PFSK-1 (cell line): Measurements from ENCODE around the gene ZNF556.

Experiments used
- FOXP2 ChIP-seq: optimal IDR thresholded peaks from 2 replicates; pipeline ENCODE3; 2011; ENCODE audit warnings: borderline replicate concordance, control low read depth, inconsistent platforms; ENCODE audit not compliant: insufficient read depth; ENCODE audit errors: extremely low read length, extremely low read depth
- POLR2AphosphoS5 ChIP-seq: IDR thresholded peaks from 2 replicates; pipeline ENCODE4 v1.6.1; 2012; ENCODE audit warnings: low read depth, mild to moderate bottlenecking, control low read depth, low read length, moderate library complexity
- REST ChIP-seq, 2 experiments: IDR thresholded peaks; 2 replicates each; pipeline versions ENCODE4 v1.6.1 to v1.8.0; 2011 to 2012; ENCODE audit warnings: low read depth in 2 of 2, low read length in 2 of 2, control low read depth in 1 of 2, inconsistent platforms in 1 of 2, mild to moderate bottlenecking in 1 of 2, moderate library complexity in 1 of 2; ENCODE audit not compliant: insufficient read depth in 1 of 2
- SIN3A ChIP-seq: IDR thresholded peaks from 2 replicates; pipeline ENCODE4 v1.6.1; 2012; ENCODE audit warnings: mild to moderate bottlenecking, low read length, moderate library complexity, borderline replicate concordance; ENCODE audit not compliant: insufficient read depth
- TAF1 ChIP-seq: IDR thresholded peaks from 2 replicates; pipeline ENCODE4 v1.6.1; 2012; ENCODE audit warnings: low read length, control low read depth, borderline replicate concordance; ENCODE audit not compliant: insufficient read depth

The ZNF556 gene

GRCh38 chr19:2900296-2901252, 33.4 kb downstream of the ZNF556 start, which contains the start of gene ZNF57:
ZNF57 (plus strand) TSS chr19:2900928; CDS start chr19:2901046, 118 bp downstream.
- TF ChIP-seq FOXP2 (peak; percentile 10), POLR2AphosphoS5 (peak; percentile 63; the same call in 1 of the 2 replicates), REST (IDR thresholded peaks at IDR 0.05; ENCODE audit: insufficient read depth in 1 of 2, low read depth in 2 of 2, low read length in 2 of 2) (no peak)

GRCh38 chr19:2902590-2903218, 35.6 kb downstream of the ZNF556 start:
- TF ChIP-seq SIN3A, result no peak
- TF ChIP-seq FOXP2, result no peak
- no peak for TF ChIP-seq TAF1
- TF ChIP-seq POLR2AphosphoS5, result no peak
- no peak for TF ChIP-seq REST (IDR thresholded peaks at IDR 0.05; ENCODE audit: insufficient read depth in 1 of 2, low read depth in 2 of 2, low read length in 2 of 2)

GRCh38 chr19:2905918-2906519, 38.9 kb downstream of the ZNF556 start:
- TF ChIP-seq FOXP2 (no peak), SIN3A (no peak), TAF1 (no peak), POLR2AphosphoS5 (no peak), REST (IDR thresholded peaks at IDR 0.05; ENCODE audit: insufficient read depth in 1 of 2, low read depth in 2 of 2, low read length in 2 of 2) (no peak)

- TF ChIP-seq REST (IDR thresholded peaks at IDR 0.05; ENCODE audit: insufficient read depth in 1 of 2, low read depth in 2 of 2, low read length in 2 of 2), result no peak
- TF ChIP-seq POLR2AphosphoS5, result no peak
- TF ChIP-seq TAF1, result no peak
- TF ChIP-seq SIN3A, result no peak
- no peak for TF ChIP-seq FOXP2
Observed at GRCh38 chr19:2906631-2907195, 39.6 kb downstream of the ZNF556 start.
